ENCODE results near the gene NOL7.

DNA sequence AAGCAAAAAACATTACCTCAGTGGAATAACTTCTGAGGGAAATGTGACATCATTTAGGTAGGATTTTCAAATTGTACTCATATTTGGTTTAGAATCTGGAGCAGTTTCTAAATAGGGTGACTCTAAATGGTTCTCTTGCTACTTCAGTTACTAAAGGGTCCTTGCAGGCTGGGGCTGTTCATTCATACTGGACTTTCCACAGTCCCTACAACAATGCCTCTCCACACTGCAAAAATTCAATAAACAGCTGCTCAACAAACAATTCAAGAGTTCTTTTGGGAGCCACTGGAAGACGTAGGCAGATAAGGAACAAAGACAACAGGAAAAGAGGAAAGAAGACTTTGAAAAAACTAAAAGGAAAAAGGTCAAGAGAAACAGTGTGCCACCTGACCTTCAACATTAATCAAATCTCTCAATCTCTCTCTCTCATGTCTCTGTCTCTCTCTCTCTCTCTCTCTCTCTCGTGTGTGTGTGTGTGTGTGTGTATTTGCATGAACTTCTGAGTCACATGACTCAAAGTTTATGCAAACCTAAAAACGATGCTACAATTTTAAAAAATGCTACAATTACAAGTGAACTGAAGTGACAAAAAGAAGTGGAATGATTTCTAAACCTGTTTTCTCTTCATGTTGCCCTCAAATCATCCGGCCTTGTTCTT is 14.5 kb downstream of the NOL7 start:
- TF ChIP-seq, protein P1, sequence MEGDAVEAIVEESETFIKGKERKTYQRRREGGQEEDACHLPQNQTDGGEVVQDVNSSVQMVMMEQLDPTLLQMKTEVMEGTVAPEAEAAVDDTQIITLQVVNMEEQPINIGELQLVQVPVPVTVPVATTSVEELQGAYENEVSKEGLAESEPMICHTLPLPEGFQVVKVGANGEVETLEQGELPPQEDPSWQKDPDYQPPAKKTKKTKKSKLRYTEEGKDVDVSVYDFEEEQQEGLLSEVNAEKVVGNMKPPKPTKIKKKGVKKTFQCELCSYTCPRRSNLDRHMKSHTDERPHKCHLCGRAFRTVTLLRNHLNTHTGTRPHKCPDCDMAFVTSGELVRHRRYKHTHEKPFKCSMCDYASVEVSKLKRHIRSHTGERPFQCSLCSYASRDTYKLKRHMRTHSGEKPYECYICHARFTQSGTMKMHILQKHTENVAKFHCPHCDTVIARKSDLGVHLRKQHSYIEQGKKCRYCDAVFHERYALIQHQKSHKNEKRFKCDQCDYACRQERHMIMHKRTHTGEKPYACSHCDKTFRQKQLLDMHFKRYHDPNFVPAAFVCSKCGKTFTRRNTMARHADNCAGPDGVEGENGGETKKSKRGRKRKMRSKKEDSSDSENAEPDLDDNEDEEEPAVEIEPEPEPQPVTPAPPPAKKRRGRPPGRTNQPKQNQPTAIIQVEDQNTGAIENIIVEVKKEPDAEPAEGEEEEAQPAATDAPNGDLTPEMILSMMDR (IDR thresholded peaks at IDR 0.05 in 8 of 11, conservative IDR thresholded peaks at IDR 0.05 in 3 of 11), result no peak
- no peak for TF ChIP-seq POLR2AphosphoS5 (IDR thresholded peaks at IDR 0.05)

All from spleen (tissue), 7 donors.